NCI-H2081 (cell line): ENCODE measurements around the gene FXN.
A peak's percentile ranks its signal among the peaks of the same experiment; 100 is the strongest.
"Not testable (repeated sequence)": the region's sequence is repeated elsewhere in the genome, so short reads cannot be mapped to it uniquely, and the experiment has no call there.

ENCODE experiments used
- DNase-seq, 2 experiments: peaks; one replicate each; lab custom pipeline; 2025; lab: John Stamatoyannopoulos, UW

FXN gene

DNA sequence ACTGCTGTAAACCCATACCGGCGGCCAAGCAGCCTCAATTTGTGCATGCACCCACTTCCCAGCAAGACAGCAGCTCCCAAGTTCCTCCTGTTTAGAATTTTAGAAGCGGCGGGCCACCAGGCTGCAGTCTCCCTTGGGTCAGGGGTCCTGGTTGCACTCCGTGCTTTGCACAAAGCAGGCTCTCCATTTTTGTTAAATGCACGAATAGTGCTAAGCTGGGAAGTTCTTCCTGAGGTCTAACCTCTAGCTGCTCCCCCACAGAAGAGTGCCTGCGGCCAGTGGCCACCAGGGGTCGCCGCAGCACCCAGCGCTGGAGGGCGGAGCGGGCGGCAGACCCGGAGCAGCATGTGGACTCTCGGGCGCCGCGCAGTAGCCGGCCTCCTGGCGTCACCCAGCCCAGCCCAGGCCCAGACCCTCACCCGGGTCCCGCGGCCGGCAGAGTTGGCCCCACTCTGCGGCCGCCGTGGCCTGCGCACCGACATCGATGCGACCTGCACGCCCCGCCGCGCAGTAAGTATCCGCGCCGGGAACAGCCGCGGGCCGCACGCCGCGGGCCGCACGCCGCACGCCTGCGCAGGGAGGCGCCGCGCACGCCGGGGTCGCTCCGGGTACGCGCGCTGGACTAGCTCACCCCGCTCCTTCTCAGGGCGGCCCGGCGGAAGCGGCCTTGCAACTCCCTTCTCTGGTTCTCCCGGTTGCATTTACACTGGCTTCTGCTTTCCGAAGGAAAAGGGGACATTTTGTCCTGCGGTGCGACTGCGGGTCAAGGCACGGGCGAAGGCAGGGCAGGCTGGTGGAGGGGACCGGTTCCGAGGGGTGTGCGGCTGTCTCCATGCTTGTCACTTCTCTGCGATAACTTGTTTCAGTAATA is at the start of gene FXN:
Gene FXN, plus strand, starts transcription at position 315 of the 871 bp plus-strand sequence. Its CDS starts 31 bp downstream, at position 346.
- peak; percentile 73 to 80 for DNase-seq

DNA sequence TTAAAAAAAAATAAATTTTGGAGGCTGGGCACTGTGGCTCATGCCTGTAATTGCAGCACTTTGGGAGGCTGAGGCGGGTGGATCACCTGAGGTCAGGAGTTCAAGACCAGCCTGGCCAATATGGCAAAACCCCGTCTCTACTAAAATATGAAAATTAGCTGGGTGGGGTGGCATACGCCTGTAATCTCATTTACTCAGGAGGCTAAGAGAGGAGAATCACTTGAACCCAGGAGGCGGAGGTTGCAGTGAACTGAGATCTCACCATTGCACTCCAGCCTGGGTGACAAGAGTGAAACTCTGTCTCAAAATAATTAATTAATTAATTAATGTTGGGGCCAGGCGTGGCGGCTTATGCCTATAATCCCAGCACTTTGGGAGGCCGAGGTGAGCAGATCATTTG is 48.6 kb upstream of the FXN start:
- not testable (repeated sequence) for DNase-seq

DNA sequence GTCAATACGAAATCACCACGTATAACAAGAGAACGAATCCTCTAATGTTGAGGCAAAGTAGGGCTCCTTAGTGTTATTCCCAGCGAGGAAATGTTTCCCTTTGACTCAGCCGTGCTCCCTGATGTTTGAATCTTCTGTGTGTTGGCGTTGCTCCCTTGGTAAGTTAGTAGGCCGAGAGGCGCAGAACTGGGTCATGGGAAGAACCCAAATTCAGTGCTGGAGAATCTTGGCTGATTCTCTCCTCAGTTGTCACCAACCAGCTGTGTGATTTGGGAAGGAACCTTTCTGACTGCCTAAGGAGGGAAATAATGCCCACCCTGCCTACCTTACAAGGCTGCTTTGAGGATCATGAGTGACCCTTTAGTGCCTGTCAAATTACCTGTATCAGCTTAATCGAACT is 44.1 kb upstream of the FXN start:
- DNase-seq, result no peak

GRCh38 chr9:68995776-68996175 is 39.8 kb upstream of the FXN start:
- no peak for DNase-seq

GRCh38 chr9:68996462-68996861 is 39.1 kb upstream of the FXN start:
- no peak for DNase-seq

GRCh38 chr9:68997666-68998065 is 37.9 kb upstream of the FXN start:
- no peak for DNase-seq

- DNase-seq, result no peak
Observed at GRCh38 chr9:68998385-68998784, 37.2 kb upstream of the FXN start.

GRCh38 chr9:68998812-68999211 is 36.7 kb upstream of the FXN start:
- DNase-seq, result no peak

DNA sequence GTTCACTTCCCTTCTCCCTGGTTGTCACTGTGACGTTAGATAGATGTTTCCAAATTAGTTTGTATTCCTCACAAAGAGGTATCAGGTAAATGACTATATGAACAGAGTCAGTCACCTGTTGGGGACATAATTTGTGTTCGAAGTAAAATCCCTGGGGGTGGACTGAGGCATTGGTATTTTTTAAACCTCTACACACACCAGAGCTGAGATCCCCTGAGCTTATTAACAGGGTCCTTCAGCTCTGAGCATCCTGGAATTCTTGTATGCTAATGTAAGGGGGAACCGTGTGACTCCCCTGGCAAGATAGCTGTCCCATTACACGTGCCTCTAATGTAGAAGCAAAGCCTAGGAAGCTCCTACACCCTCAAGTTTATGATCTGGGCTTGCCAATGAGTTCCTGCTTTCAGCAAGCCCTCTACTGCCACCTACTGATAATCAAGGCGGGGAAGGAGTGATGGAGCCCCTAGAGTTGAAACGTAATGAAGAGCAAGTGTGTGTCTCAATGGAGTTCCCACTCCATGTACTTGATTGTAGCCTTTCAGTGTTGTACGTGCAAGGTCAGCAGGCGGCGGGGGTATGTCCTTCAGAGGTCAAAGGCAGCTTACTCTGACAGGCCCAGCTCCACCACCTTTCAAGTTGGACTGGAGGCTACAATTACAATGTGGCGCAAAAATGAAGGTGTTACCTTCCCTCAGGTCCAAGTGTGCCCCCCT is 36.0 kb upstream of the FXN start:
- peak; percentile 76 to 88 for DNase-seq

GRCh38 chr9:69001921-69002320 is 33.6 kb upstream of the FXN start:
- no peak for DNase-seq

GRCh38 chr9:69003051-69003450 is 32.5 kb upstream of the FXN start:
- no peak for DNase-seq

GRCh38 chr9:69004836-69005235 is 30.7 kb upstream of the FXN start:
- DNase-seq, result no peak

- no peak for DNase-seq
Observed at GRCh38 chr9:69009708-69010107, 25.8 kb upstream of the FXN start.

DNA sequence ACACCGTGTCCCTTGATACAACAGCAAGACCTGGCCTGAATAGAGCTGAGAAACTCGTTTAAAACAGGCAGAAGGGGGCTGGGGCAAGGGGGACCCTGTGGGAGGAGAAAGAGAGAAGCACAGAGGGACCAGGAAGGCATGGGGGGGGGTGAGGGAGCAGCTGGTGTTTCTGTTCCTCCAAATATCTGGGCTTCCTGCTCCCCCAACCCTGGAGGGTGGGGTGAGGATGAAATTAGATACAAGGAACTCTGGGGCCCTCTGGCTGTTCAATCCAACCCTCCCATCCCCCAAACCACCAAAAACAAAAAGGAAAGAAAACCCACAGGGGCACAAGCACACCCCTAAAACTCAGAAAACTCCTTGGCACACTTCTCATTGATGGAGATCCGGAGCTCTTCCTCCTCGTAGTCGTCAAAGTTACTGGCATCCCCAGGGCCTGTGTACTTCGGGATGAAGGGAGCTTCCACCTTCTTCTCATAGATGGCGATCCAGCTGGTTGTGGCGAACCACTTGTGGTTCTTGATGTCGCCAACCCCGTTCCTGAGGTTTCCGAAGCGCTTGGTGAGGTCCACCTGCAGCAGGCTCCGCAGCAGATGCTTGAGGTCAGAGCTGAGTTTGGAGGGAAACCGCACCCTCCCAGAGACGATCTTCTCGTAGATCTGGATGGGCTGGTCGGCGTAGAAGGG is 22.7 kb upstream of the FXN start:
- DNase-seq, result no peak

DNA sequence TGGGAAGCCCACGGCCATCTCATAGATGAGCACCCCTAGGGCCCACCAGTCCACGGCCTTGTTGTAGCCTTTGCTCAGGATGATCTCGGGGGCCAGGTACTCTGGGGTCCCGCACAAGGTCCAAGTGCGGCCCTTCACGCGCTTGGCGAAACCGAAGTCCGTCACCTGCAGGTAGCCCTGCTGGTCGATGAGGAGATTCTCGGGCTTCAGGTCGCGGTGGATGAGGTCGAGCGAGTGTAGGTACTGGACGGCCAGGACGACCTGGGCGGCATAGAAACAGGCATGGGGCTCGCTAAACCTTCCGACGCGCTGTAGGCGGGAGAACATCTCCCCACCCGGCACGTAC is 22.2 kb upstream of the FXN start:
- DNase-seq, result no peak

GRCh38 chr9:69014013-69014412 is 21.5 kb upstream of the FXN start, which contains the start of gene PRKACG:
TSS of gene PRKACG (minus strand) at chr9:69014113. CDS start at chr9:69014092, 21 bp downstream.
- no peak for DNase-seq

DNA sequence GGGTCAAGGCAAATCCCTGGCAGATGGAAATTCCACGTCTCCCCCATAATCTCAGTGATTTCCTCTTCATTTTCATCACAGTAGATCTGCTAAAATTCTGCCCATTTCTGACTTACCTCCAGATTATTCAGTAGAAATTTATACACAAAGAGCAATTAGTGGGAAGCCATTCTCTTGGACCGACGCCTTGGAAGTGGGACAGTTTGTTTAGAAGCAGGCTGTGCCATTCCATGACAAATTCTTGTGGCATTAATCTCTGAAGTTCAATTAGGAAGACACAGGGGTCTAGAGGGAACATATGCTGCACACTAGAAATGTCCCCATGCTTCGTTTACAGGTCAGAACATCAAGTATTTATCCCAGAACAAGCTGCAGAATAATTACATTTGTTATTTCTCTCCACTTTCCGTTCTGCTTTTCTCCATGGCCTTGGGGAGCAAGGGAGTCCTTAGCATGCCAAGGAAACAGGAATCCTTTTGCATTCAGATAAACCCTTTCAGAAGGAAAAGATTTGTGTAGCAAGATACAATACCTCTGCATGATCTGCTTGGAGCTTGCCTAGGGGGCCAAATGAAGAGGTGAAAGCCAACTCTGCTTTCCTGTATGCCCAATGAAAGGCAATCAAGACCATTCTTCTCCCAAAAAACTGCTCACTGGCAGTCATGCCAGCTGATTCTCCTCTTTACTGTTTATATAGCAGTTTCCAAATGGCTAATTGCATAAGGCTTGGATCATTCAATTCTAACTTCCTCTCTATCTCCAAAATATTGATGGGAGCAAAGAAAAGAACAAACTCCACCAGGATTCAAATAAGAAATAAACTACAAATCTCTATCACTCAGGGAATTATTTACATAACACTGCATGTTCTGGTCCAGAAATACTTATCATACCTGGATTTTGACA is 19.1 kb upstream of the FXN start:
- no peak for DNase-seq

DNA sequence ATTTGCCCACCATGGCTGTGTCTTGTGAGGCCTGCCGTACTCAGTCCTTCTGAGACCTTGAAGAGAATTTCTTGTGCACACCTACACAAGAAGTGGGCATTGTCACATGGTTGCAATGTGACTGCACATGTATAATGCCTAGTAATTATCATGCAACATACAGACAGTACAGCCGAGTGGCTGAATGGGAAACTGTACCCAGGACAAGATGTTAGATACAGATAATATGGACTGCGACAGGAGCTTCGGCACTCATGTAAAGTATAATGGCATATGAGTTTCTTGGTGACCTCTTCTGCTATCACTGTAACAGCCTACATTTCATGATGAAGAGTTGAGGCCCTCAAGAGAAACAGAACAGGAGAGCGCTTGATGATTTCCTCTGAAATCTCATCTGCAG is 16.8 kb upstream of the FXN start:
- no peak for DNase-seq

GRCh38 chr9:69019808-69020207 is 15.7 kb upstream of the FXN start:
- no peak for DNase-seq

GRCh38 chr9:69020301-69021145 is 15.0 kb upstream of the FXN start:
- no peak for DNase-seq

GRCh38 chr9:69023650-69024049 is 11.9 kb upstream of the FXN start:
- DNase-seq, result peak in 1 of 2 experiments; percentile 24
